GM13977 (cell line): ENCODE data around the gene DGKI.

Source experiments
- DNase-seq: peaks from one replicate; pipeline ENCODE4 v3.0.0; 2012; ENCODE audit warnings: low spot score
- in situ Hi-C: fragments of 300-500 bp; cut with MboI; formaldehyde crosslinking; loops from one replicate; pipeline ENCODE4 v1.12.0; 2022; ENCODE audit warnings: low sequenced_read_pairs, low pct_unique_long_range_greater_than_20kb, mixed read lengths, inconsistent platforms; ENCODE audit not compliant: unreplicated experiment
- TF ChIP-seq, protein P1 (sequence below): IDR thresholded peaks from 2 replicates; pipeline ENCODE4 v1.5.1; 2012; ENCODE audit warnings: mild to moderate bottlenecking, control low read depth; ENCODE audit not compliant: insufficient read depth; ENCODE audit errors: extremely low read depth, missing control alignments

DGKI gene

DNA sequence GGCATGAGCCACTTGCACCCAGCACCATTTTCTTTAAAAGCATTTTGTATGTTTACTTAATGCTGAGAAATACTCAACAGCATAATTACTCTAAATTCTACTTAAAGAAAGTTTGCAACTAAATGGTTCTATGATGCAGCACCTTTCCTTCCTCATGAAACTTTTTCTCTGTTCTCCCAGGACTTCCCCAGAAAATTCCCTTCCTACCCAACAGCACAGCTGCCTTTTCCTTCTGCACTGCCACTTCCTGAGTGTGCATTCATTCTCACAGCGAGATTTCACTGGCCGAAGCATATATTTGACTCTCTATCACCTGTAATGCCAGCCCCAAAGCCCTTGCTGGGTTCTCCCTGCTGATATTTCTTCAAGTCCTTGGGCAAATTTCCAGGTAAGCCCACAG, 41.5 kb upstream of the DGKI start:
- TF ChIP-seq, protein P1, sequence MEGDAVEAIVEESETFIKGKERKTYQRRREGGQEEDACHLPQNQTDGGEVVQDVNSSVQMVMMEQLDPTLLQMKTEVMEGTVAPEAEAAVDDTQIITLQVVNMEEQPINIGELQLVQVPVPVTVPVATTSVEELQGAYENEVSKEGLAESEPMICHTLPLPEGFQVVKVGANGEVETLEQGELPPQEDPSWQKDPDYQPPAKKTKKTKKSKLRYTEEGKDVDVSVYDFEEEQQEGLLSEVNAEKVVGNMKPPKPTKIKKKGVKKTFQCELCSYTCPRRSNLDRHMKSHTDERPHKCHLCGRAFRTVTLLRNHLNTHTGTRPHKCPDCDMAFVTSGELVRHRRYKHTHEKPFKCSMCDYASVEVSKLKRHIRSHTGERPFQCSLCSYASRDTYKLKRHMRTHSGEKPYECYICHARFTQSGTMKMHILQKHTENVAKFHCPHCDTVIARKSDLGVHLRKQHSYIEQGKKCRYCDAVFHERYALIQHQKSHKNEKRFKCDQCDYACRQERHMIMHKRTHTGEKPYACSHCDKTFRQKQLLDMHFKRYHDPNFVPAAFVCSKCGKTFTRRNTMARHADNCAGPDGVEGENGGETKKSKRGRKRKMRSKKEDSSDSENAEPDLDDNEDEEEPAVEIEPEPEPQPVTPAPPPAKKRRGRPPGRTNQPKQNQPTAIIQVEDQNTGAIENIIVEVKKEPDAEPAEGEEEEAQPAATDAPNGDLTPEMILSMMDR, result no peak
- in situ Hi-C loops, result no loop called here
- no peak for DNase-seq

DNA sequence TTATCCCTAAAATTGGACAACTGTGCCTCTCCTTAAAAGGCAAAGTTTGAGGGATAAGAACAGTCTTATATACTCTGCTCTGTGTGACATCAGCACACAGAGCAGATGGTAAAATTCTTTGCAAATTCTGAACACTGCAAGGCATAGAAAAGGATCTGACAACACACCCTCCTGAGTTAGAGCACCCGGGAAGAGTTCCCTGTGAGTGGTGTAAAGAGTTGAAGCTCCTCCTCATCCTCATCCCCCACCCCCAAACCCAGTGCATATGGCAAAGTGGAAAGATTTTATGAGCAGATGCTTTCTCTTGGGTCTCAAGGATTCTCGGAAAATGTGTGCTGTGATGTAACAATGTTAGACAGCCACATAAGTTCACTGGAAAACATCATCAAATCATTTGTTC, 40.0 kb upstream of the DGKI start:
- in situ Hi-C loops, result no loop called here
- DNase-seq, result no peak
- TF ChIP-seq, protein P1, result no peak

DNA sequence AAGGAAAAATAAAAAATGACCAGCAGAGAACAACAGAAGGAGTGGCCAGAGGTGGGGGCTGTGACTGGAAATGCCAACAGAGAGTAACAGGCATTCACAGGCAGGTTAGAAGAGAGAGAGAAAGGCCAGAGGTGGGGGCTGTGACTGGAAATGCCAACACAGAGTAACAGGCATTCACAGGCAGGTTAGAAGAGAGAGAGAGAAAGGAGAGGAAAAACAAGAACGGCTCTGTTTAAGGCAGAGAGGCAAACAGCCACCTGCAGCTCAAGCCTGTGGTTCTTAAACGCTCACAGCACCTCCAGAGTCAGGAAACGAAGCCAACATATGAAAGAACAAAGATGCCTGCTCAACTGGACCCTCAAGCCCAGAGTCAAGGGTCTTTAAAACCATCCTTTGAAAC, 39.5 kb upstream of the DGKI start:
- TF ChIP-seq, protein P1, result no peak
- DNase-seq, result no peak
- in situ Hi-C loops, result no loop called here

DNA sequence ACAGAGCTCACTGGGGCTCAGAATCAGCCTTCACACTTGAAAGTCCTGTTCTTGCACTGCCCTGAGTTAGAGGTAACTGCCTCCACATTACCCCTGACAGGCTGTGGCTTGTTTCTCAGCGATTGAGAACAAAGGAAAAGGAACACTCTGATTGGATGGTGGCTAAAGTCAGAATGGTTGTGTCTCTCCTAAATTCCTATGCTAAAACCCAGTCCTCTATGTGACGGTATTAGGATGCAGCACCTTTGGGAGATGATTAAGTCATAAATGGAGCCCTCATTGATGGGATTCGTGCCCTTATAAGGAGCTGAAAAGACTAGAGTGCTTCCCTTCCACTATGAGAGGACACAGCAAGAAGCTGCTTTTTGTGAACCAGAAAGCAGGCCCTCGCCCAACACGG, 38.9 kb upstream of the DGKI start:
- DNase-seq, result no peak
- TF ChIP-seq, protein P1, result no peak
- in situ Hi-C loops, result no loop called here

DNA sequence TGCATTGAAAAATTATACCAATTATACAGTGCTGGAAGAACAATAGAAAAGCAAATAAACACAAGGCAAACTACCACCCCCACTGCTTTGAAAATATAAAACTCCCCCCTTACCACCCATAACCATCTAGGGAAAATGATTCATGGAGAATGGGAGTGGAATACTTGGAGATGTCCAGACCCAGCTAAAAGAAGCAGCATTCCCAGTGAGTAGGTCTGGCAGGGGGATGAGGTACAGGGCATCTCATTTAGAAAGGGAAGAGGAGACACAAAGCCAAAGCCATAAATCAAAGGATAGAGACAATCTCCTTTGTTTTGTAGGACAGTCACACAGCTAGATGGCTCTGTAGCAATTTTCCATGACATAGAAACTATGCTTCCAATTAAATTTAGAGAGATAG, 36.0 kb upstream of the DGKI start:
- no peak for DNase-seq
- in situ Hi-C loops, result no loop called here
- TF ChIP-seq, protein P1, result no peak

DNA sequence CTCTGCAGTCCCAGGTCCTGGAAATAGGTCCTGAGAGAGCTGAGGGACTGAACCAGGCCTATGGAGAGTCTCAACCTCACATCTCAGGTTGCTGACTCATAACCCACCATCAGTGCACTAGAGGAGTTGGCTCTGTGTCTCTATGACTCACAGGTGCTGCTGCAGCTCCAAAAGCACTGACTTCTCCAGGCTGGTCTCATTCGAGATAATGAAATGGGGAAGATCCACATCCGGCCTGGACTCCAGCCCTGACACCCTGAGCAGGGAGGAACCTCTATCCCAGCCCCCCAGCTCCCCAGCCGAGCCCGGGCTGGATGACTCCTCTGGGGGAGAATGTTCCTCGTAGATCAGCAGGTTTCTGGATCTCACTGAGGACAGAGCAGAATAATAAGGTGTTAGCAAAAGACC, 35.5 kb upstream of the DGKI start:
- TF ChIP-seq, protein P1, result no peak
- DNase-seq, result peak; percentile 70

DNA sequence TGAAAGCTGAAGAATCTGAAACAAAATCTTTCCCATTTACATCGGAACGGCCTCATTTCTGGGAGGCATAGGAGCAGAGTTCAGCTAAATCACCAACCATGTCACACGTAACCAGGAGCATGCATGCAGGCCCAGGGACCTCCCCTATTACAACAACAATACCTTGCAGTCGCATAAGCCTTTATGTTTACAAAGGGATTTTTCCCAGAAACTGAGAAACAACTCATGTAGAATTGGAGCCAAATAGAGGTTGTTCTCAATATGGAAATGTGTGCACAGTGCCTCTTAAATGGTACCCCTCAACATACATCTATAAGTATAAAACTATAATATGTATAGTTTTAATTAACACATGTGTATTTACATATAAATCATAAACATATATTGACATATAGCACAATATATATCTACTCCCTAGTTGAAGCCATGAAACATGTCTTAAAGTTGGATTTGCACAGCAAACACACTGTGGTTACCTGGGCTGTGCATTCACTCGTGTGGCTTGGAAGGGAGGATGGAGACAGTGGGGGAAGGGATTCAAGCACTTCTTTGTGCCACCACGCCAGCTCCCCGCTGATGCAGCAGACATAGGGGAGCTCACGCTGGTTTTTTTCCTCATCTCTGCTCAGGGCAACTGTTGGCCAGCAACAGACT, 35.0 kb upstream of the DGKI start:
- no peak for DNase-seq
- TF ChIP-seq, protein P1, result no peak
- in situ Hi-C loops, result no loop called here

More for the DNA sequence above, 35.5 kb upstream of the DGKI start:
- in situ Hi-C loops, result no loop called here
